GM19328 (cell line): ENCODE measurements around the gene RASAL3.
A peak's percentile ranks its signal among the peaks of the same experiment; 100 is the strongest.

Experiments used
- ATAC-seq: cut with Tn5 transposase; IDR thresholded peaks from one replicate; pipeline ENCODE4 v1.9.1; 2021; ENCODE audit warnings: mild to moderate bottlenecking, moderate library complexity; ENCODE audit not compliant: unreplicated experiment

The RASAL3 gene

GRCh38 chr19:15449620-15450527 lies 14.5 kb downstream of the RASAL3 start, which contains the start of gene WIZ:
TSS of gene WIZ (minus strand) at chr19:15449956. CDS start at chr19:15448307, 1,649 bp downstream.
- ATAC-seq, result peak; percentile 44

- peak; percentile 12 for ATAC-seq
Measured at GRCh38 chr19:15448778-15449619, 15.3 kb downstream of the RASAL3 start.

- no peak for ATAC-seq
Measured at GRCh38 chr19:15448044-15448777, 16.1 kb downstream of the RASAL3 start.

GRCh38 chr19:15447057-15447456 lies 17.3 kb downstream of the RASAL3 start:
- no peak for ATAC-seq

- ATAC-seq, result no peak
Measured at GRCh38 chr19:15445807-15446376, 18.5 kb downstream of the RASAL3 start.

GRCh38 chr19:15445227-15445605 lies 19.1 kb downstream of the RASAL3 start:
- no peak for ATAC-seq

- ATAC-seq, result no peak
Measured at GRCh38 chr19:15444505-15445226, 19.7 kb downstream of the RASAL3 start.

GRCh38 chr19:15443838-15444237 lies 20.5 kb downstream of the RASAL3 start:
- ATAC-seq, result no peak

- ATAC-seq, result no peak
Measured at GRCh38 chr19:15443325-15443724, 21.0 kb downstream of the RASAL3 start.

- ATAC-seq, result no peak
Measured at GRCh38 chr19:15442142-15442920, 22.0 kb downstream of the RASAL3 start.

GRCh38 chr19:15441317-15441716 lies 23.0 kb downstream of the RASAL3 start:
- ATAC-seq, result no peak

- no peak for ATAC-seq
Measured at GRCh38 chr19:15439821-15440641, 24.3 kb downstream of the RASAL3 start.

GRCh38 chr19:15439078-15439799 lies 25.1 kb downstream of the RASAL3 start:
- no peak for ATAC-seq

- ATAC-seq, result no peak
Measured at GRCh38 chr19:15438577-15438976, 25.8 kb downstream of the RASAL3 start.

- no peak for ATAC-seq
Measured at GRCh38 chr19:15438124-15438496, 26.2 kb downstream of the RASAL3 start.

- no peak for ATAC-seq
Measured at GRCh38 chr19:15437355-15438123, 26.8 kb downstream of the RASAL3 start.

- no peak for ATAC-seq
Measured at GRCh38 chr19:15436826-15437110, 27.6 kb downstream of the RASAL3 start.
